Dermis blood vessel endothelial cell (primary cell): ENCODE data around the gene NRSN2. TPM values are rescaled to one million over a fixed set of nuclear protein-coding genes. Genes with fewer than 3 reads are reported as not detected.
"Not testable (repeated sequence)": the region's sequence is repeated elsewhere in the genome, so short reads cannot be mapped to it uniquely, and the experiment has no call there.

Experiments
- DNase-seq: peaks from one replicate; pipeline ENCODE4 v3.0.0; 2010
- total RNA-seq: library from RNA; depleted of rRNA; stranded (reverse); fragments of >200 nt; gene quantifications from 2 replicates; pipeline ENCODE4 v1.2.3, GENCODE V29; 2014

Gene NRSN2
- total RNA-seq, 1 donor from 2014 or later: 18.0 TPM

- peak; percentile 88 for DNase-seq
Observed at GRCh38 chr20:354298-354977, 7.5 kb downstream of the NRSN2 start.

- DNase-seq: not testable (repeated sequence)
Observed at GRCh38 chr20:356154-356553, 9.2 kb downstream of the NRSN2 start.

- no peak for DNase-seq
Observed at GRCh38 chr20:356745-357144, 9.8 kb downstream of the NRSN2 start.

GRCh38 chr20:358891-359555, 12.1 kb downstream of the NRSN2 start:
- DNase-seq: no peak

- DNase-seq: no peak
Observed at GRCh38 chr20:361561-361960, 14.7 kb downstream of the NRSN2 start.

- peak; percentile 94 for DNase-seq
Observed at GRCh38 chr20:362271-363254, 15.7 kb downstream of the NRSN2 start.

GRCh38 chr20:363319-364078, 16.6 kb downstream of the NRSN2 start:
- DNase-seq: peak; percentile 26

- DNase-seq: peak; percentile 22
Observed at GRCh38 chr20:364905-365794, 18.2 kb downstream of the NRSN2 start.

GRCh38 chr20:366041-366718, 19.3 kb downstream of the NRSN2 start:
- DNase-seq: no peak

GRCh38 chr20:366719-367485, 20.0 kb downstream of the NRSN2 start:
- no peak for DNase-seq

- DNase-seq: no peak
Observed at GRCh38 chr20:367486-367887, 20.6 kb downstream of the NRSN2 start.

GRCh38 chr20:368915-369314, 22.0 kb downstream of the NRSN2 start:
- DNase-seq: no peak

GRCh38 chr20:370151-370600, 23.3 kb downstream of the NRSN2 start:
- DNase-seq: peak; percentile 36

GRCh38 chr20:370977-371754, 24.3 kb downstream of the NRSN2 start:
- peak; percentile 26 for DNase-seq

- peak; percentile 95 for DNase-seq
Observed at GRCh38 chr20:371755-372542, 25.0 kb downstream of the NRSN2 start.

GRCh38 chr20:372543-373082, 25.7 kb downstream of the NRSN2 start:
- DNase-seq: peak; percentile 47

GRCh38 chr20:373171-373890, 26.4 kb downstream of the NRSN2 start:
- DNase-seq: peak; percentile 92
